ENCODE data around the gene BARHL1. TPM values are rescaled to one million over a fixed set of nuclear protein-coding genes. Genes with fewer than 3 reads are reported as not detected.

Gene BARHL1
- total RNA-seq, 2 experiments from 2014 or later: not detected

GRCh38 chr9:132557159-132557558 is 25.2 kb upstream of the BARHL1 start:
- Histone ChIP-seq H2AFZ (ENCODE audit: low read length) (no peak overlapping the region), H4K20me1 (ENCODE audit: insufficient read depth, low read length) (no peaks in the 10 kb centered on the region), H3K9me2 (ENCODE audit: insufficient read depth, low read length) (no peaks in the 10 kb centered on the region), H3K79me2 (ENCODE audit: insufficient read depth, low read depth, low read length) (no peaks in the 10 kb centered on the region), H3K4me3 (ENCODE audit: low read depth, low read length, poor library complexity, severe bottlenecking) (no peak overlapping the region), H3K36me3 (ENCODE audit: insufficient read depth, low read length) (no peaks in the 10 kb centered on the region), H3K9me3 (ENCODE audit: low read length) (no peaks in the 10 kb centered on the region), H3K4me1 (ENCODE audit: insufficient read depth, low read length, poor library complexity, severe bottlenecking) (no peaks in the 10 kb centered on the region), H3K4me2 (ENCODE audit: low read length) (no peak overlapping the region), H3K27ac (ENCODE audit: low read depth, low read length, poor library complexity, severe bottlenecking) (no peak overlapping the region)
- ChIA-PET POLR2A (no interaction called here), CTCF (ENCODE audit: unreplicated experiment) (no interaction called here)
- no peak for TF ChIP-seq EZH2phosphoT487 (IDR thresholded peaks at IDR 0.05; ENCODE audit: borderline replicate concordance, low read depth, low read length)
- TF ChIP-seq, protein P1, sequence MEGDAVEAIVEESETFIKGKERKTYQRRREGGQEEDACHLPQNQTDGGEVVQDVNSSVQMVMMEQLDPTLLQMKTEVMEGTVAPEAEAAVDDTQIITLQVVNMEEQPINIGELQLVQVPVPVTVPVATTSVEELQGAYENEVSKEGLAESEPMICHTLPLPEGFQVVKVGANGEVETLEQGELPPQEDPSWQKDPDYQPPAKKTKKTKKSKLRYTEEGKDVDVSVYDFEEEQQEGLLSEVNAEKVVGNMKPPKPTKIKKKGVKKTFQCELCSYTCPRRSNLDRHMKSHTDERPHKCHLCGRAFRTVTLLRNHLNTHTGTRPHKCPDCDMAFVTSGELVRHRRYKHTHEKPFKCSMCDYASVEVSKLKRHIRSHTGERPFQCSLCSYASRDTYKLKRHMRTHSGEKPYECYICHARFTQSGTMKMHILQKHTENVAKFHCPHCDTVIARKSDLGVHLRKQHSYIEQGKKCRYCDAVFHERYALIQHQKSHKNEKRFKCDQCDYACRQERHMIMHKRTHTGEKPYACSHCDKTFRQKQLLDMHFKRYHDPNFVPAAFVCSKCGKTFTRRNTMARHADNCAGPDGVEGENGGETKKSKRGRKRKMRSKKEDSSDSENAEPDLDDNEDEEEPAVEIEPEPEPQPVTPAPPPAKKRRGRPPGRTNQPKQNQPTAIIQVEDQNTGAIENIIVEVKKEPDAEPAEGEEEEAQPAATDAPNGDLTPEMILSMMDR (conservative IDR thresholded peaks at IDR 0.05; ENCODE audit: low read length): no peak
- intact Hi-C loops (cut with micrococcal nuclease; ENCODE audit: unreplicated experiment): no loop called here
- DNase-seq (ENCODE audit: low spot score): no peak
- BruUV-seq (replicated peaks): no TSS peak

GRCh38 chr9:132559711-132560110 is 22.7 kb upstream of the BARHL1 start:
- H2AFZ ChIP-seq (ENCODE audit: low read length): no peak overlapping the region
- ChIA-PET POLR2A (no interaction called here), CTCF (ENCODE audit: unreplicated experiment) (no interaction called here)

DNA sequence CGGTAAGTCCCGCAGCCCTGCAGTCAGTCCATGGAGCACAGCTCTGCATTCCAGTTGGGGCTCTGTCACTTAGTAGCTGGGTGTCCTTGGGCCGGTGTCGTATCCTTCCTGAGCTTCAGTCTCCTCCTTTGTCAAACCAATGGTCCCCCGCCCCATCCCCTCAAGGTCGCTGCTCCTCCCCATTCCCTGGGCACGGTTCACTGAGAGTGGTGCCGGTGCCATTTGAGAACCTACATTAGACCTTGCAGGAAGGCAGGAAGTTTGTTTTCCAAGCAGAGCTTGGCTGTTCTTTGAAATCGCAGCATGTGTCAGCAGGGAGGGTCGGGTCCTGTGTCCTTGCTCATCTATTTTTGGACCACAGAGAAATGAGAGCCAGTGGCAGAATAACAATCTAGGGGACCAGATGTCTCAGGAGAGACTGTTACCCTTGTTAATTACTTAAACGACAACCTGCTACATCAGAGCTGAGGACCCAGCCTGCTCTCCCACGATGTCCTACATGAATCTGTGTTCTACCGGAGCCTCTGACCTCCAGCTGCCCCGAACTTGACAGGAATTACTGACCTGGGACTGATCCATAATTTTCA is 21.7 kb upstream of the BARHL1 start:
- Histone ChIP-seq H3K9me3 (ENCODE audit: low read length) (no peaks in the 10 kb centered on the region), H3K4me1 (ENCODE audit: insufficient read depth, low read length, poor library complexity, severe bottlenecking) (no peaks in the 10 kb centered on the region), H3K27ac (ENCODE audit: low read depth, low read length, poor library complexity, severe bottlenecking) (no peak overlapping the region), H3K36me3 (ENCODE audit: insufficient read depth, low read length) (no peaks in the 10 kb centered on the region), H3K4me3 (ENCODE audit: low read depth, low read length, poor library complexity, severe bottlenecking) (no peak overlapping the region), H3K4me2 (ENCODE audit: low read length) (no peak overlapping the region), H3K79me2 (ENCODE audit: insufficient read depth, low read depth, low read length) (no peaks in the 10 kb centered on the region), H2AFZ (ENCODE audit: low read length) (no peak overlapping the region), H3K9me2 (ENCODE audit: insufficient read depth, low read length) (no peaks in the 10 kb centered on the region), H4K20me1 (ENCODE audit: insufficient read depth, low read length) (no peaks in the 10 kb centered on the region)
- BruUV-seq (replicated peaks): no TSS peak
- intact Hi-C loops (cut with micrococcal nuclease; ENCODE audit: unreplicated experiment): no loop called here
- TF ChIP-seq, protein P1 (conservative IDR thresholded peaks at IDR 0.05; ENCODE audit: low read length): no peak
- TF ChIP-seq EZH2phosphoT487 (IDR thresholded peaks at IDR 0.05; ENCODE audit: borderline replicate concordance, low read depth, low read length): no peak
- CTCF ChIA-PET (ENCODE audit: unreplicated experiment): interaction anchor here (0.5 kb wide), 1 partner anchor 355 kb away, joined by 3 read pairs; no protein-coding TSS in a partner anchor
- no peak for DNase-seq (ENCODE audit: low spot score)
- POLR2A ChIA-PET: no interaction called here

More at GRCh38 chr9:132559711-132560110, 22.7 kb upstream of the BARHL1 start:
- H3K4me2 ChIP-seq (ENCODE audit: low read length): no peak overlapping the region
- no peaks in the 10 kb centered on the region for H3K9me2 ChIP-seq (ENCODE audit: insufficient read depth, low read length)
- H3K9me3 ChIP-seq (ENCODE audit: low read length): no peaks in the 10 kb centered on the region
- no peak overlapping the region for H3K27ac ChIP-seq (ENCODE audit: low read depth, low read length, poor library complexity, severe bottlenecking)
- no TSS peak for BruUV-seq (replicated peaks)
- no peaks in the 10 kb centered on the region for H3K36me3 ChIP-seq (ENCODE audit: insufficient read depth, low read length)
- H3K4me1 ChIP-seq (ENCODE audit: insufficient read depth, low read length, poor library complexity, severe bottlenecking): no peaks in the 10 kb centered on the region
- H3K79me2 ChIP-seq (ENCODE audit: insufficient read depth, low read depth, low read length): no peaks in the 10 kb centered on the region
- no peak overlapping the region for H3K4me3 ChIP-seq (ENCODE audit: low read depth, low read length, poor library complexity, severe bottlenecking)
- H4K20me1 ChIP-seq (ENCODE audit: insufficient read depth, low read length): no peaks in the 10 kb centered on the region
- no peak for DNase-seq (ENCODE audit: low spot score)
- TF ChIP-seq EZH2phosphoT487 (IDR thresholded peaks at IDR 0.05; ENCODE audit: borderline replicate concordance, low read depth, low read length): no peak
- TF ChIP-seq, protein P1 (conservative IDR thresholded peaks at IDR 0.05; ENCODE audit: low read length): no peak
- intact Hi-C loops (cut with micrococcal nuclease; ENCODE audit: unreplicated experiment): no loop called here

Measured in OCI-LY7 (cell line).